HCT116 (cell line): ENCODE measurements around the gene ITIH1. TPM values are rescaled to one million over a fixed set of nuclear protein-coding genes. Genes with fewer than 3 reads are reported as not detected.

Source experiments
- ATAC-seq: fragments of 200-7000 bp; cut with Tn5 transposase; 2 replicates; pipeline ENCODE4 v1.9.1; 2020; ENCODE audit warnings: mild to moderate bottlenecking, moderate library complexity
- BruUV-seq: library from RNA; stranded (reverse); fragments of 400-500 nt; replicated peaks from 2 replicates; lab custom pipeline; 2021; lab: Mats Ljungman, UMichigan
- CTCF ChIA-PET: fragments of 300-600 bp; sonication (Branson Sonifier 250); formaldehyde crosslinking; loops from one replicate; lab custom pipeline; 2021; ENCODE audit warnings: antibody characterized with exemption; lab: Charles Lee
- POLR2A ChIA-PET: fragments of 300-600, 350-600 bp; sonication (Branson Sonifier 250); formaldehyde crosslinking; loops from one replicate; lab custom pipeline; 2021; ENCODE audit warnings: antibody characterized with exemption; lab: Charles Lee
- RAD21 ChIA-PET, 2 experiments: fragments of 300-600 bp; sonication (Branson Sonifier 250); formaldehyde crosslinking; loops; one replicate each; lab custom pipeline; 2023; ENCODE audit warnings: low total read pairs in 2 of 2; ENCODE audit not compliant: uncharacterized antibody in 2 of 2, unreplicated experiment in 2 of 2, low non-redundant PET in 1 of 2; lab: Charles Lee
- DNase-seq: peaks from one replicate; pipeline ENCODE4 v3.0.0-alpha.2; 2010; ENCODE audit warnings: low read depth, low spot score
- H2AFZ ChIP-seq: fragments of 200-600 bp; shearing (Covaris generic), sonication (generic); 2 replicates; pipeline ENCODE4 v1.6.1; 2017; ENCODE audit warnings: low read depth, mixed run types, mixed read lengths, antibody characterized with exemption, low read length; ENCODE audit not compliant: poor library complexity, severe bottlenecking
- H3K27ac ChIP-seq: 2 replicates; pipeline ENCODE4 v1.5.1; 2012; ENCODE audit warnings: low read depth, low read length
- H3K27me3 ChIP-seq: fragments of 200-600 bp; sonication (generic); 2 replicates; pipeline ENCODE4 v1.6.1; 2016; ENCODE audit warnings: mixed run types, low read length, mixed read lengths; ENCODE audit not compliant: insufficient read depth
- H3K36me3 ChIP-seq, 2 experiments: fragments of 200-500 bp in 1 of 2; fragments of 200-600 bp in 1 of 2; sonication (Bioruptor generic) in 1 of 2; sonication (generic) in 1 of 2; 2 replicates each; pipeline versions ENCODE4 v1.5.1 to v1.6.1; 2014 to 2016; ENCODE audit warnings: low read length in 2 of 2, inconsistent platforms in 1 of 2, mixed read lengths in 1 of 2, mixed run types in 1 of 2; ENCODE audit not compliant: insufficient read depth in 2 of 2, control insufficient read depth in 1 of 2
- H3K4me1 ChIP-seq, 2 experiments: fragments of 200-600 bp in 1 of 2; sonication (generic) in 1 of 2; 2 replicates each; pipeline versions ENCODE4 v1.5.1 to v1.6.1; 2012 to 2017; ENCODE audit warnings: low read length in 2 of 2, inconsistent platforms in 1 of 2, mild to moderate bottlenecking in 1 of 2, mixed read lengths in 1 of 2, mixed run types in 1 of 2, moderate library complexity in 1 of 2; ENCODE audit not compliant: insufficient read depth in 2 of 2, control insufficient read depth in 1 of 2
- H3K4me2 ChIP-seq: fragments of 200-600 bp; sonication (generic); 2 replicates; pipeline ENCODE4 v1.6.1; 2017; ENCODE audit warnings: mixed run types, low read length, mixed read lengths
- H3K4me3 ChIP-seq, 2 experiments: fragments of 200-600 bp in 1 of 2; sonication (generic) in 1 of 2; replicated peaks in 1 of 2; 2 replicates each; pipeline ENCODE4 v1.5.1; 2011 to 2016; ENCODE audit warnings: low read length in 2 of 2, control low read depth in 1 of 2, low read depth in 1 of 2, mild to moderate bottlenecking in 1 of 2, mixed read lengths in 1 of 2, mixed run types in 1 of 2
- H3K79me2 ChIP-seq: fragments of 200-600 bp; sonication (generic); 2 replicates; pipeline ENCODE4 v1.6.1; 2017; ENCODE audit warnings: mild to moderate bottlenecking, mixed run types, low read length, moderate library complexity, mixed read lengths; ENCODE audit not compliant: insufficient read depth
- H3K9ac ChIP-seq: fragments of 200-600 bp; sonication (generic); 2 replicates; pipeline ENCODE4 v1.6.1; 2016; ENCODE audit warnings: low read length, mixed read lengths
- H3K9me2 ChIP-seq: fragments of 200-600 bp; sonication (generic), shearing (Covaris generic); 2 replicates; pipeline ENCODE4 v1.6.1; 2017; ENCODE audit warnings: mixed run types, mild to moderate bottlenecking, moderate library complexity; ENCODE audit not compliant: insufficient read depth
- H3K9me3 ChIP-seq, 2 experiments: fragments of 200-500 bp in 1 of 2; fragments of 200-600 bp in 1 of 2; sonication (Bioruptor generic) in 1 of 2; sonication (generic) in 1 of 2; 2 replicates each; pipeline ENCODE4 v1.6.1; 2014 to 2017; ENCODE audit warnings: low read length in 2 of 2, mixed read lengths in 2 of 2, inconsistent platforms in 1 of 2, low read depth in 1 of 2, mild to moderate bottlenecking in 1 of 2, mixed run types in 1 of 2, moderate library complexity in 1 of 2; ENCODE audit not compliant: control insufficient read depth in 1 of 2, insufficient read depth in 1 of 2
- H4K20me1 ChIP-seq: fragments of 200-600 bp; sonication (generic), shearing (Covaris generic); 2 replicates; pipeline ENCODE4 v1.6.1; 2017; ENCODE audit warnings: mixed run types, mild to moderate bottlenecking, moderate library complexity; ENCODE audit not compliant: insufficient read depth
- ATF3 ChIP-seq: IDR thresholded peaks from 2 replicates; pipeline ENCODE4 v1.6.1; 2012
- CTCF ChIP-seq, 3 experiments: fragments of 200-600 bp in 1 of 3; sonication (generic) in 1 of 3; IDR thresholded peaks in 2 of 3; conservative IDR thresholded peaks in 1 of 3; 2 replicates each; pipeline ENCODE4 v1.5.1; 2012 to 2017; ENCODE audit warnings: low read depth in 2 of 3, low read length in 2 of 3, antibody characterized with exemption in 1 of 3, borderline replicate concordance in 1 of 3, control low read depth in 1 of 3, mild to moderate bottlenecking in 1 of 3, mixed read lengths in 1 of 3, mixed run types in 1 of 3, moderate library complexity in 1 of 3; ENCODE audit not compliant: insufficient read depth in 1 of 3
- intact Hi-C: fragments of 100-400 bp; cut with micrococcal nuclease; formaldehyde crosslinking; loops from 2 replicates; pipeline ENCODE4 v1.10.0; 2022
- total RNA-seq: library from RNA; stranded (reverse); gene quantifications from one replicate; pipeline ENCODE4 v1.2.1, GENCODE V29; 2021; ENCODE audit not compliant: unreplicated experiment

The ITIH1 gene
- total RNA-seq, 1 experiment from 2014 or later, result 0.37 TPM

- Histone ChIP-seq H3K27me3 (peaks cover 5% of the 10 kb centered on the region; the same call in 1 of the 2 replicates), H3K4me1 (no peaks in the 10 kb centered on the region), H3K9ac (no peak overlapping the region), H4K20me1 (no peaks in the 10 kb centered on the region), H3K9me3 (no peaks in the 10 kb centered on the region), H3K79me2 (no peaks in the 10 kb centered on the region), H3K4me3 (no peak overlapping the region), H3K9me2 (no peaks in the 10 kb centered on the region), H3K36me3 (no peaks in the 10 kb centered on the region), H2AFZ (no peak overlapping the region), H3K27ac (no peak overlapping the region), H3K4me2 (no peak overlapping the region)
- POLR2A ChIA-PET, result interaction anchor here (1.2 kb wide), 1 partner anchor 11 kb away, joined by 3 read pairs; no protein-coding TSS in a partner anchor
- RAD21 ChIA-PET, result no interaction called here
- intact Hi-C loops, result no loop called here
- CTCF ChIA-PET, result interaction anchor here (1.2 kb wide), 1 partner anchor 12 kb away, joined by 3 read pairs; no protein-coding TSS in a partner anchor
- TF ChIP-seq CTCF (IDR thresholded peaks at IDR 0.05 in 2 of 3, conservative IDR thresholded peaks at IDR 0.05 in 1 of 3; ENCODE audit: borderline replicate concordance in 1 of 3, insufficient read depth in 1 of 3, low read depth in 2 of 3, low read length in 2 of 3) (0 out of 6 replicates have a peak, but pooled peaks of 2 of the 3 experiments have one; percentile 4 to 11), ATF3 (no peak)
- BruUV-seq, result no TSS peak
- peak; percentile 39; the same call in 1 of the 2 replicates for ATAC-seq
- DNase-seq, result no peak
These were observed 10.6 kb downstream of the ITIH1 start for GRCh38 chr3:52787672-52788625.
